Calu3 (cell line): ENCODE results near the gene OPALIN. TPM values are rescaled to one million over a fixed set of nuclear protein-coding genes. Genes with fewer than 3 reads are reported as not detected.

ENCODE experiments used
- BruUV-seq: library from RNA; stranded (reverse); fragments of 400-500 nt; replicated peaks from 2 replicates; lab custom pipeline; 2021; lab: Mats Ljungman, UMichigan
- CTCF ChIA-PET: fragments of 300-600 bp; sonication (Branson Sonifier 250); formaldehyde crosslinking; loops from one replicate; lab custom pipeline; 2022; ENCODE audit warnings: antibody characterized with exemption; lab: Charles Lee
- DNase-seq: peaks from one replicate; pipeline ENCODE4 v3.0.0; 2022
- H3K27ac Mint-ChIP-seq: one replicate; pipeline ENCODE4 v1.8.0; 2022; ENCODE audit warnings: mixed read lengths; ENCODE audit not compliant: unreplicated experiment
- H3K27me3 Mint-ChIP-seq: one replicate; pipeline ENCODE4 v1.8.0; 2022; ENCODE audit warnings: mixed read lengths; ENCODE audit not compliant: unreplicated experiment
- H3K36me3 Mint-ChIP-seq: one replicate; pipeline ENCODE4 v1.8.0; 2022; ENCODE audit warnings: mild to moderate bottlenecking, moderate library complexity, mixed read lengths; ENCODE audit not compliant: insufficient read depth, unreplicated experiment
- H3K4me1 Mint-ChIP-seq: one replicate; pipeline ENCODE4 v1.8.0; 2022; ENCODE audit warnings: mild to moderate bottlenecking, low read depth, mixed read lengths; ENCODE audit not compliant: unreplicated experiment
- H3K4me3 Mint-ChIP-seq: one replicate; pipeline ENCODE4 v1.8.0; 2022; ENCODE audit warnings: mild to moderate bottlenecking, low read depth, moderate library complexity, mixed read lengths; ENCODE audit not compliant: unreplicated experiment
- H3K9me3 Mint-ChIP-seq: one replicate; pipeline ENCODE4 v1.8.0; 2022; ENCODE audit warnings: low read depth, mixed read lengths; ENCODE audit not compliant: unreplicated experiment
- intact Hi-C: fragments of 100-400 bp; cut with micrococcal nuclease; formaldehyde crosslinking; loops from one replicate; pipeline ENCODE4 v1.10.0; 2022; ENCODE audit not compliant: unreplicated experiment
- total RNA-seq: library from RNA; stranded (reverse); gene quantifications from 2 replicates; pipeline ENCODE4 v1.2.3, GENCODE V29; 2022
- TF ChIP-seq, protein P1 (sequence below): fragments of 200-600 bp; IDR thresholded peaks from one replicate; pipeline ENCODE4 v1.8.0; 2022; ENCODE audit warnings: antibody characterized with exemption; ENCODE audit not compliant: unreplicated experiment

The OPALIN gene
- total RNA-seq, 1 experiment from 2014 or later: not detected

DNA sequence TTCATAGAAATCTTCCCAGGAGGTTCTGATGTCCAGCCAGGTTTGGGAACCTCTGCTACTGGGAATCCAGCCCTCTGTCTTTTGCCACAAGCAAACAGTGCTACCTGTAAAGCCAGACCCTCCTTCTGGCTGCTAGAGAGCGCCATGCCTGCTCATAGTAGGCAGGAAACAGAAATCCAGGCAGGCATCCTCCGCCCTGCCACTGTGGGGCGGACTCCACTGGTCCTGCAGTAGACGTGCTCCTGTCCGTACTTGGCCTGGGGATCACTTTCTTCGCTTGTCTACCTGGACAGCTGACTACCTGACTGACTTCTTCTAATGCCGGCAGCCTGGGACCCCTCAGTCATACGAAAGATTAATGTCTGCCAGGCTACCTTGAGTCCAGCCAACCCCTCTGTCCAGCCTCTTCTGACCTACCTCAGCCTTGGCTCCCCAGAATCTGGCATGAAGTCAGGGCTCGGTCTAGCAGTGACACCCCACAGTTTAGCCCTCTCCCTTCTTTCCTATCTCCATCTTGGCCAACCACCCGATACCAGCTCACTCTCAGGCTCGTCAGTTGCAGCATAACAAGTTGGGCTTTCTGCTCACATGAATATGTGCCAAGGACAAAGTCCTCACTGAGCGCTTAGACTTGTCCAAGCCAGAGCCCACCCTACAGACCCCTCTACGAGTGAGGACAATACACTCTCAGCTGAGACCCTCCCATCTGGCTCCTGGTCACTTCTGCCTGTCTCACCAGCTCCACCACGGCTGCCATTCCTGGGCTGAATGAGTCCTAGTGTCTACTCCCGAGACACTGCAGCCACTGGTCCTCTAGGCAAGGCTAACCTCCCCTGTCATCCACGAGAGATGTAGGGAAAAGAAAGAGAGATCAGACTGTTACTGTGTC is 43.9 kb upstream of the OPALIN start:
- no TSS peak for BruUV-seq
- Mint-ChIP-seq H3K27ac (no peak overlapping the region), H3K9me3 (no peaks in the 10 kb centered on the region), H3K27me3 (peaks cover 90% of the 10 kb centered on the region), H3K4me1 (no peaks in the 10 kb centered on the region), H3K4me3 (no peak overlapping the region), H3K36me3 (no peaks in the 10 kb centered on the region)
- intact Hi-C loops: no loop called here
- DNase-seq: no peak
- CTCF ChIA-PET: no interaction called here
- TF ChIP-seq, protein P1, sequence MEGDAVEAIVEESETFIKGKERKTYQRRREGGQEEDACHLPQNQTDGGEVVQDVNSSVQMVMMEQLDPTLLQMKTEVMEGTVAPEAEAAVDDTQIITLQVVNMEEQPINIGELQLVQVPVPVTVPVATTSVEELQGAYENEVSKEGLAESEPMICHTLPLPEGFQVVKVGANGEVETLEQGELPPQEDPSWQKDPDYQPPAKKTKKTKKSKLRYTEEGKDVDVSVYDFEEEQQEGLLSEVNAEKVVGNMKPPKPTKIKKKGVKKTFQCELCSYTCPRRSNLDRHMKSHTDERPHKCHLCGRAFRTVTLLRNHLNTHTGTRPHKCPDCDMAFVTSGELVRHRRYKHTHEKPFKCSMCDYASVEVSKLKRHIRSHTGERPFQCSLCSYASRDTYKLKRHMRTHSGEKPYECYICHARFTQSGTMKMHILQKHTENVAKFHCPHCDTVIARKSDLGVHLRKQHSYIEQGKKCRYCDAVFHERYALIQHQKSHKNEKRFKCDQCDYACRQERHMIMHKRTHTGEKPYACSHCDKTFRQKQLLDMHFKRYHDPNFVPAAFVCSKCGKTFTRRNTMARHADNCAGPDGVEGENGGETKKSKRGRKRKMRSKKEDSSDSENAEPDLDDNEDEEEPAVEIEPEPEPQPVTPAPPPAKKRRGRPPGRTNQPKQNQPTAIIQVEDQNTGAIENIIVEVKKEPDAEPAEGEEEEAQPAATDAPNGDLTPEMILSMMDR: no peak

DNA sequence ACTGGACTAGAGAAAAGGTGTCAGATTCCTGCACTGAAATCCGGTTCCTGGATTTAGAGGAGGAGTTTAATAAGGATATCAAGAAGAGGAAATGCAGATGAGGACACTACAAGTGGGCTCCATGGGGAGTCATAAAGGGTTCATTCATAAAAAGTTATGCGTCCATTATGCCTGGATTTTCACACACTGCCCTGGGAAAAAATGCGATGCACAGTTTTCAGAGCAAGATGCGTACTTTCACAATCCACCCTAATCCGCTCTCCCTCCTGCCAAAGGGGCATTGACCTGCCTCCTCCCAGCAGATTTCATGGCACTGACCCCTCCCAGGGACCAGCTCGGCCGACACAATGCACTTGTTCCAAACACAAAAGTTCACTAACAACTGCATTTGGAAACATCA is 42.2 kb upstream of the OPALIN start:
- H3K36me3 Mint-ChIP-seq: no peaks in the 10 kb centered on the region
- no peaks in the 10 kb centered on the region for H3K9me3 Mint-ChIP-seq
- H3K27ac Mint-ChIP-seq: no peak overlapping the region
- TF ChIP-seq, protein P1: no peak
- no peaks in the 10 kb centered on the region for H3K4me1 Mint-ChIP-seq
- intact Hi-C loops: no loop called here
- H3K27me3 Mint-ChIP-seq: peaks cover 81% of the 10 kb centered on the region
- no peak for DNase-seq
- no TSS peak for BruUV-seq
- no peak overlapping the region for H3K4me3 Mint-ChIP-seq
- CTCF ChIA-PET: no interaction called here

- TF ChIP-seq, protein P1: no peak
- no peak overlapping the region for H3K4me3 Mint-ChIP-seq
- intact Hi-C loops: no loop called here
- H3K27me3 Mint-ChIP-seq: peaks cover 75% of the 10 kb centered on the region
- H3K27ac Mint-ChIP-seq: no peak overlapping the region
- H3K9me3 Mint-ChIP-seq: no peaks in the 10 kb centered on the region
- DNase-seq: no peak
- no peaks in the 10 kb centered on the region for H3K36me3 Mint-ChIP-seq
- no TSS peak for BruUV-seq
- CTCF ChIA-PET: no interaction called here
- H3K4me1 Mint-ChIP-seq: no peaks in the 10 kb centered on the region
Measured at GRCh38 chr10:96400465-96400864, 41.7 kb upstream of the OPALIN start.

GRCh38 chr10:96397902-96398301 is 39.1 kb upstream of the OPALIN start:
- no peaks in the 10 kb centered on the region for H3K9me3 Mint-ChIP-seq
- intact Hi-C loops: loop anchor here (5.0 kb wide), 1 partner anchor 114 kb away; the partner anchor contains the start of gene TLL2
- H3K4me3 Mint-ChIP-seq: no peak overlapping the region
- BruUV-seq: no TSS peak
- DNase-seq: no peak
- H3K4me1 Mint-ChIP-seq: no peaks in the 10 kb centered on the region
- H3K27me3 Mint-ChIP-seq: peaks cover 65% of the 10 kb centered on the region
- CTCF ChIA-PET: no interaction called here
- H3K27ac Mint-ChIP-seq: no peak overlapping the region
- no peaks in the 10 kb centered on the region for H3K36me3 Mint-ChIP-seq
- TF ChIP-seq, protein P1: no peak
